Activated CD8-positive, alpha-beta memory T cell treated with anti-CD3 and anti-CD28 coated beads, Interleukin-2, amount 50 U/mL, for 48 hours (primary cell): Measurements from ENCODE around the gene SCAMP1.
"Not testable (repeated sequence)": the region's sequence is repeated elsewhere in the genome, so short reads cannot be mapped to it uniquely, and the experiment has no call there.

Experiments
- DNase-seq: peaks from one replicate; pipeline ENCODE4 v3.0.0-alpha.2; 2020

The SCAMP1 gene

GRCh38 chr5:78362220-78362619, 1.8 kb downstream of the SCAMP1 start:
- no peak for DNase-seq

- no peak for DNase-seq
These were observed 3.6 kb downstream of the SCAMP1 start for GRCh38 chr5:78364005-78364404.

- no peak for DNase-seq
These were observed 7.0 kb downstream of the SCAMP1 start for GRCh38 chr5:78367318-78367991.

GRCh38 chr5:78369680-78370079, 9.3 kb downstream of the SCAMP1 start:
- no peak for DNase-seq

- DNase-seq = no peak
These were observed 12.8 kb downstream of the SCAMP1 start for GRCh38 chr5:78373231-78373630.

- no peak for DNase-seq
These were observed 15.9 kb downstream of the SCAMP1 start for GRCh38 chr5:78376315-78376714.

GRCh38 chr5:78377056-78377717, 16.8 kb downstream of the SCAMP1 start:
- DNase-seq = no peak

- no peak for DNase-seq
These were observed 17.3 kb downstream of the SCAMP1 start for GRCh38 chr5:78377718-78378105.

GRCh38 chr5:78387468-78388153, 27.2 kb downstream of the SCAMP1 start:
- DNase-seq = no peak

GRCh38 chr5:78391357-78391756, 30.9 kb downstream of the SCAMP1 start:
- DNase-seq = not testable (repeated sequence)

GRCh38 chr5:78397831-78398230, 37.4 kb downstream of the SCAMP1 start:
- no peak for DNase-seq

GRCh38 chr5:78399116-78399515, 38.7 kb downstream of the SCAMP1 start:
- DNase-seq = no peak

- no peak for DNase-seq
These were observed 44.4 kb downstream of the SCAMP1 start for GRCh38 chr5:78404682-78405293.

GRCh38 chr5:78405829-78406750, 45.7 kb downstream of the SCAMP1 start:
- DNase-seq = no peak

GRCh38 chr5:78407458-78407857, 47.0 kb downstream of the SCAMP1 start:
- DNase-seq = no peak

GRCh38 chr5:78411586-78411985, 51.2 kb downstream of the SCAMP1 start:
- no peak for DNase-seq

GRCh38 chr5:78416677-78417425, 56.4 kb downstream of the SCAMP1 start:
- DNase-seq = no peak

- DNase-seq = no peak
These were observed 59.0 kb downstream of the SCAMP1 start for GRCh38 chr5:78419396-78419795.

- DNase-seq = no peak
These were observed 60.1 kb downstream of the SCAMP1 start for GRCh38 chr5:78420548-78420947.

GRCh38 chr5:78424665-78425064, 64.2 kb downstream of the SCAMP1 start:
- DNase-seq = no peak

GRCh38 chr5:78429332-78429980, 69.0 kb downstream of the SCAMP1 start:
- DNase-seq = no peak
